ENCODE data around the gene TRIM47.

DNA sequence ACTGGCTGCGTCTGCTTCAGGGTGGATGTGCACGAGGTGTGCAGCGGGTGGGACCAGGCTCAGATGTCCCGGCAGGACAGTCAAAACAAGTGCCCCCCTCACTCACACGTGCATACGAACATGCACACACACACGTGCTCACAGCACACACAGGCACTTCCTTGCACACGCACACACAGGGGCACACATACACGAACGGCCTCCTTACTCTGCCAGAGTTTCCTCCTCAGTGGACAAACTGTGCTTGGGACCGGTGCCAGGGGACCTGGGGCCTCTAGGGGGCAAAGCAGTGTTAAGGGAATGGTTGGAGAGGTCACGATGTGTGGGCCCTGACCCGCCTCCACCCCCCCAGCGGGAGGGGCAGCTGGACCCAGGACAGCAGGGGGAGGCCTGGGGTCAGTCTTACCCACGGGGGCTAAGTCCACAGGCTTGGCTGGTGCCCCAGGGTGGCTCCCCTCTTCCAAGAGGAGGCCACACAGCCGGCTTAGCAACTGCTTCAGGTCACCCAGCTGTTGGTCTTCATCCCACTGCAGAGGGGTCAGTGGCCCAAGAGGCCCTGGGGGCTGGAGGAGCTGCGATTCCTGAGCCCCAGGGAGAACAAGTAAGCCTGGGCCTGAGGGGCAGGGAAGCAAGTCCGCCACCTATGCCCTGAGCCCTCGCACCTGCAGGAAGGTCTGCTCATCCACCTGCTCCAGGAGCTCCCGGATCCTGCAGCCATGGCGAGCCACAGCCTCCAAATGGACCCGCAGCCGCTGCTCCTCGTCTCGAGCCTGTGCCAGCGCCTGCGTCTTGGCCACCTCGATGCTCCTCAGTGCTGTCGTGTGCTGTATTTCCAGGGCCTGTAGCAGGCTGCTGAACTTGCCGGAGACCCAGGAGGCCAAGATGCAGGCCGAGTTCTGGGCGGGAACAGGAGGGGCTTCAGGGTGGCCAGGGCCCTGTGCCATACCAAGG lies 13.5 kb upstream of the TRIM47 start:
- TF ChIP-seq, protein P1, sequence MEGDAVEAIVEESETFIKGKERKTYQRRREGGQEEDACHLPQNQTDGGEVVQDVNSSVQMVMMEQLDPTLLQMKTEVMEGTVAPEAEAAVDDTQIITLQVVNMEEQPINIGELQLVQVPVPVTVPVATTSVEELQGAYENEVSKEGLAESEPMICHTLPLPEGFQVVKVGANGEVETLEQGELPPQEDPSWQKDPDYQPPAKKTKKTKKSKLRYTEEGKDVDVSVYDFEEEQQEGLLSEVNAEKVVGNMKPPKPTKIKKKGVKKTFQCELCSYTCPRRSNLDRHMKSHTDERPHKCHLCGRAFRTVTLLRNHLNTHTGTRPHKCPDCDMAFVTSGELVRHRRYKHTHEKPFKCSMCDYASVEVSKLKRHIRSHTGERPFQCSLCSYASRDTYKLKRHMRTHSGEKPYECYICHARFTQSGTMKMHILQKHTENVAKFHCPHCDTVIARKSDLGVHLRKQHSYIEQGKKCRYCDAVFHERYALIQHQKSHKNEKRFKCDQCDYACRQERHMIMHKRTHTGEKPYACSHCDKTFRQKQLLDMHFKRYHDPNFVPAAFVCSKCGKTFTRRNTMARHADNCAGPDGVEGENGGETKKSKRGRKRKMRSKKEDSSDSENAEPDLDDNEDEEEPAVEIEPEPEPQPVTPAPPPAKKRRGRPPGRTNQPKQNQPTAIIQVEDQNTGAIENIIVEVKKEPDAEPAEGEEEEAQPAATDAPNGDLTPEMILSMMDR (conservative IDR thresholded peaks at IDR 0.05; ENCODE audit: low read length): no peak
- no peak for TF ChIP-seq EZH2phosphoT487 (IDR thresholded peaks at IDR 0.05; ENCODE audit: borderline replicate concordance, low read depth, low read length)
